Stimulated activated CD4-positive, alpha-beta T cell treated with anti-CD3 and anti-CD28 coated beads, Interleukin-15, amount 100 ng/mL, for 24 hours (primary cell): ENCODE results near the gene SLC43A2.

Experiments used
- DNase-seq: peaks from one replicate; pipeline ENCODE4 v3.0.0-alpha.2; 2020

Gene SLC43A2

GRCh38 chr17:1560858-1561355 lies 67.7 kb downstream of the SLC43A2 start:
- DNase-seq, result no peak

- DNase-seq, result no peak
Measured at GRCh38 chr17:1560101-1560857, 68.4 kb downstream of the SLC43A2 start.

GRCh38 chr17:1559047-1560043 lies 69.3 kb downstream of the SLC43A2 start:
- DNase-seq, result no peak

- DNase-seq, result no peak
Measured at GRCh38 chr17:1558401-1558800, 70.2 kb downstream of the SLC43A2 start.

- no peak for DNase-seq
Measured at GRCh38 chr17:1557355-1558095, 71.1 kb downstream of the SLC43A2 start.

GRCh38 chr17:1555651-1556471 lies 72.8 kb downstream of the SLC43A2 start:
- no peak for DNase-seq

GRCh38 chr17:1554751-1555540 lies 73.7 kb downstream of the SLC43A2 start:
- DNase-seq, result no peak

- no peak for DNase-seq
Measured at GRCh38 chr17:1553354-1554266, 75.0 kb downstream of the SLC43A2 start.

GRCh38 chr17:1552932-1553331 lies 75.7 kb downstream of the SLC43A2 start:
- DNase-seq, result no peak

GRCh38 chr17:1551741-1552140 lies 76.9 kb downstream of the SLC43A2 start:
- no peak for DNase-seq

- DNase-seq, result no peak
Measured at GRCh38 chr17:1548032-1548431, 80.6 kb downstream of the SLC43A2 start.

- DNase-seq, result no peak
Measured at GRCh38 chr17:1546292-1546922, 82.2 kb downstream of the SLC43A2 start.

GRCh38 chr17:1545618-1546017 lies 83.0 kb downstream of the SLC43A2 start:
- no peak for DNase-seq

GRCh38 chr17:1542316-1542715 lies 86.3 kb downstream of the SLC43A2 start:
- DNase-seq, result no peak

GRCh38 chr17:1541367-1541904 lies 87.2 kb downstream of the SLC43A2 start:
- no peak for DNase-seq

GRCh38 chr17:1539811-1540210 lies 88.8 kb downstream of the SLC43A2 start:
- DNase-seq, result no peak

GRCh38 chr17:1535737-1536136 lies 92.9 kb downstream of the SLC43A2 start:
- DNase-seq, result no peak

- no peak for DNase-seq
Measured at GRCh38 chr17:1533661-1534325, 94.8 kb downstream of the SLC43A2 start.
